Mucosa of descending colon (tissue), 3 donors: ENCODE data around the gene SSTR3. TPM values are rescaled to one million over a fixed set of nuclear protein-coding genes. Genes with fewer than 3 reads are reported as not detected.
"Not testable (repeated sequence)": the region's sequence is repeated elsewhere in the genome, so short reads cannot be mapped to it uniquely, and the experiment has no call there.

Experiments used
- ATAC-seq: fragments of 200-7000 bp; cut with Tn5 transposase; one replicate; pipeline ENCODE4 v1.9.1; 2020; ENCODE audit warnings: mild to moderate bottlenecking, moderate library complexity
- DNase-seq, 3 donors: peaks; one replicate each; pipeline ENCODE4 v3.0.0-alpha.2; 2020
- H3K36me3 ChIP-seq: fragments of 200-600 bp; one replicate; pipeline ENCODE4 v1.8.0; 2021; ENCODE audit warnings: low read depth, mild to moderate bottlenecking
- H3K4me1 ChIP-seq: fragments of 200-600 bp; one replicate; pipeline ENCODE4 v1.8.0; 2021; ENCODE audit warnings: low read depth, mild to moderate bottlenecking
- H3K4me3 ChIP-seq: fragments of 200-600 bp; one replicate; pipeline ENCODE4 v1.8.0; 2021; ENCODE audit warnings: mild to moderate bottlenecking
- H3K9me3 ChIP-seq: fragments of 200-600 bp; one replicate; pipeline ENCODE4 v1.8.0; 2021; ENCODE audit warnings: mild to moderate bottlenecking
- CTCF ChIP-seq: fragments of 200-600 bp; IDR thresholded peaks from one replicate; pipeline ENCODE4 v1.8.0; 2022; ENCODE audit warnings: antibody characterized with exemption, mild to moderate bottlenecking
- intact Hi-C, 2 donors: fragments of 100-400 bp; cut with DNase I in 1 of 2; cut with micrococcal nuclease in 1 of 2; formaldehyde crosslinking; loops; one replicate each; pipeline versions ENCODE4 v1.11.0 to v1.11.1; 2022; cut with DNase I, micrococcal nuclease
- total RNA-seq, 3 donors: library from RNA; stranded (reverse); fragmentation: NEBNext Ultra II Directional in 2 of 3; extraction: Animal tissue kit (Norgen Biotek cat#: 25700) in 2 of 3; gene quantifications; one replicate each; pipeline versions ENCODE4 v1.2.1 to v1.2.4, GENCODE V29; 2021 to 2023
- donor health status: DM: no; HTN: no; CAD: no; lungs with moderate emphysema.
- donor health status: DM: no; HTN: no; CAD: no.
- donor health status: DM: no; HTN: yes; CAD: no.

The SSTR3 gene
- total RNA-seq, 3 donors from 2014 or later, result 0.09 to 0.10 TPM; not detected in 1

DNA sequence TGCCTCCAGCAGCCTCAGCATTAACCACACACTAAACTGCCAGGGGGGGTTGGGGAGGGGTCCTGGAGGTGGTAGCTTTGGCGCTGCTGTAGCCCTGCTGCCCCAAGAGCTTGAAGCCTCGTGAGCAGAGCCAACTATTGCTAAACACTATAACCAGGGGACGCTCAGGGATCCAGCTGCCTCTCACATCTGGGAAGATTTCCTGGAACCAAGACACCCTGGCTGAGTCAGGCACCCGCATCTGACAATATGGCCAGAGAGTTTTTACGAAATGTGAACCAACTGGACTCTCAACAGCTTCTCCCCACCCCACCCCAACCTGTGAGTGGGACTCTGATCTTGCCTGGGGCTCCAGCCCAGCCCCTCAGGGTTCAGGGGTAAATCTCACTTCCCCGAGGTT lies 38.6 kb downstream of the SSTR3 start:
- ATAC-seq (no peak), DNase-seq (peak in 1 of 3 donors; percentile 32)

DNA sequence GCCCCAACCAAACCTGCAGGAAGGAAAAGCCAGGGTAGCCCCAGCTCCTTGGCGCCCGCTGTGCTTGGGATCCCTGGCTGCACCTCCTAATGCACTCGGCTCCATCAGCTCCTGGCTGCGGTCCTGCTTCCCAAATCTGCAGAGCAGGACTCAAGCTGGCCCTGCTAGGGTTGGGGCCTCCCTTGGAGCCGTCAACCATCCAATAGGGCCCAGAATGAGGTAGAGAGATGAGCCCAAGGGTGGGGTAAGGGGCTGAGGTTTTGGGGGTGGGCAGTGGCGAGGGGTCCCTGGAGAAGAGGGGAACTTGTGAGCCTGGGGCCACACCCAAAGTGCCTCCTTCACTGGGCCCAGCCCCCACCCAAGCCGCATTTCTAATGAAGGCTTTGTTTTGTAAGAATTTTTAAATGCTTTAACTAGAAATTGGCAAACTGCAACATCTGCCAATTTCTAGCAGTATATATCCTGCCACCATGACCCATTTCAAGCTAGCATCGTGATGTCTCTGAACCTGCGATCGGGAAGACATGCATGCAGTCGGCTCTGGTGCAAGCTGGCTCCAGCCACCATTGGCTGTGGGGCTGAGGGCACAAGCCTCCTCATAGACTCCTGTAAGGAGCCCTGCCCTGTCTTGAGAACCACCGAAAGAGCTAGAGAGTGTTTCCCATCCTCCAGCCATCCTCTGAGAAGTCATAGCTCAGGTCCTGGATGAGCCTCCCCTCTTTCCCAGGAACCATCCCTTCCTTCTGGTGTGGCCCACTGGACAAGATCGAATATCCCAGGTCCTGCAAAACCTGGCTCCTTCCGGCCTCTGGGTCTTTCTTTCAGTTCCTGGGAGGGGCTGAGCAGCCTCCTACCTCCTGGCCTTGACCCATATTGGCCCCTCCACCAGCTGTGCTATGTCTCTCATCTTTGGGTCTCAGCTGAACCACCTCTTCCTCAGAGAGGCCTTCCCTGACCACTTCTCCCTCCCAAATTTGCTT lies 39.7 kb downstream of the SSTR3 start:
- DNase-seq (peak in 1 of 3 donors; percentile 41), ATAC-seq (no peak)
- Histone ChIP-seq H3K4me1 (peaks cover 29% of the 10 kb centered on the region), H3K4me3 (no peak overlapping the region), H3K36me3 (no peaks in the 10 kb centered on the region), H3K9me3 (no peaks in the 10 kb centered on the region)
- intact Hi-C loops, result no loop called here
- no peak for TF ChIP-seq CTCF

More for the DNA sequence above, 38.6 kb downstream of the SSTR3 start:
- H3K4me3 ChIP-seq, result no peak overlapping the region
- peaks cover 28% of the 10 kb centered on the region for H3K4me1 ChIP-seq
- no peaks in the 10 kb centered on the region for H3K36me3 ChIP-seq
- intact Hi-C loops, result no loop called here
- H3K9me3 ChIP-seq, result no peaks in the 10 kb centered on the region
- no peak for TF ChIP-seq CTCF

DNA sequence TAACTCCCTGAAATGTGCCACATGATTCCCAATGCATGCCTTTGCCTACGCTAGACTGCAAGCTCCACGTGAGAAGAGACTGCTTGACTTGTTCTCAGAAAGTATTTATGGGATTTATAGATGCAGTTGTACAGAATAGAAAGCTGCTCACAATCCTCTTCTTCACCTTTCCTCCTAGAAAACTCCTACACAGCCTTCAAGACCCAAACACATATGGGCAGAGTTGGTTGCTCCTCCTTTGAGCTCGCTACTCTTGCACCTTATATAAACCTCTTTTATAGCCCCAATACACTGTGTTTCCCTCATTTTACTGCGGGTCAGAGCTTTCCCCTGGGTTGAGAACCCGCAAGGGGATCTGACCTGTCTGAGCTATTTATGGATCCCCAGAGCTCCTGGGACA lies 40.6 kb downstream of the SSTR3 start:
- H3K36me3 ChIP-seq, result no peaks in the 10 kb centered on the region
- peaks cover 30% of the 10 kb centered on the region for H3K4me1 ChIP-seq
- H3K4me3 ChIP-seq, result no peak overlapping the region
- TF ChIP-seq CTCF, result no peak
- ATAC-seq (no peak), DNase-seq (no peak)
- intact Hi-C loops, result no loop called here
- H3K9me3 ChIP-seq, result no peaks in the 10 kb centered on the region

- H3K4me3 ChIP-seq, intact Hi-C loops, ATAC-seq, H3K9me3 ChIP-seq, H3K36me3 ChIP-seq: not testable (repeated sequence)
- peak in 1 of 3 donors; percentile 23 for DNase-seq
- peaks cover 23% of the 10 kb centered on the region for H3K4me1 ChIP-seq
Observed at GRCh38 chr22:37170689-37171405, 41.4 kb downstream of the SSTR3 start.

DNA sequence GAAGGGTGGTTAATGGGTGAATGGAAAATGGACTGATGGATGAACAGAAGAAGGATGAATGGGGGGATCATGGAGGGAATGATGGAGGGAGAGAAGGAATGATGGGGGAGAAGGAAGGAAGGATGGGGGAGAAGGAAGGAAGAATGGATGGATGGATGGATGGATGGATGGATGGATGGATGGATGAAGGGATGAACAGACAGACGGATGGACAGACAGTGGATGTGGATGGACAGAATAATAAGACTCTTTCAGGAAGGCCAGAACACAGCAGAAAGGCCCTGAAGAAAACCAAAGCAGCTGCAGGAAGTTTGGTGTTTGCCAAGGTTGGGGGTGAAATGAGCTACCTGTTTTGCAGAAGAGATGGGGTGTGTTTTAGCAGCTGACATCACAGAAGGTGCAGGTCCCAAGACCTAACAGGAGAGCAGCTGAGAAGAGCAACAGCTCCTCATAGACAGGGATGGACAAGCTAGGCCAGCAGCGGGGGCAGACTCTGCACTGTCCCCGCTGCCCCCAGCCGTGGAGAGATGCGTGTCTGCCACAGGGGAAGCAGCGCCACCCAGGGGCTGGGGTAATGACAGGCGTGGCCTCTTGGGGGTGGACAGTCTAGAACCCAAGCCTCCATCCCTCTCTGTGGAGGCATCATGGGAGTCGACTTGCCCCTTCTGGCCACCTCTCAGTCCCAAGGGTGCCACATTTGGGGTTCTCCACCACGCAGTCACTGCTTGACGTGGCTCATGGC lies 42.2 kb downstream of the SSTR3 start:
- intact Hi-C loops, result no loop called here
- no peak for TF ChIP-seq CTCF
- DNase-seq (peak in 2 of 3 donors; percentile 31 to 58), ATAC-seq (no peak)
- Histone ChIP-seq H3K4me1 (peaks cover 21% of the 10 kb centered on the region), H3K9me3 (no peaks in the 10 kb centered on the region), H3K4me3 (no peak overlapping the region), H3K36me3 (no peaks in the 10 kb centered on the region)
